Lower leg skin (tissue), 4 donors: ENCODE data around the gene PITPNM3. TPM values are rescaled to one million over a fixed set of nuclear protein-coding genes. Genes with fewer than 3 reads are reported as not detected.

Experiments used
- DNase-seq, 2 donors: peaks; one replicate each; pipeline ENCODE4 v3.0.0-alpha.2; 2019; ENCODE audit warnings: low spot score in 2 of 2
- H3K4me3 ChIP-seq: fragments of 200-600 bp; sonication (generic); 2 replicates; pipeline ENCODE4 v1.5.1; 2017; ENCODE audit warnings: mild to moderate bottlenecking, low read depth; ENCODE audit not compliant: poor library complexity, severe bottlenecking
- POLR2A ChIP-seq, 2 donors: fragments of 450-650 bp; IDR thresholded peaks; one replicate each; pipeline ENCODE4 v1.6.1; 2016 to 2017; ENCODE audit warnings: antibody characterized with exemption in 2 of 2, mild to moderate bottlenecking in 1 of 2, moderate library complexity in 1 of 2
- WGBS, 2 donors: methylation state at CpG; one replicate each; pipeline ENCODE4 v1.1.5; 2018; 5-methylcytosine and 5-hydroxymethylcytosine counted together
- intact Hi-C: fragments of 100-400 bp; cut with DNase I; formaldehyde crosslinking; loops from one replicate; pipeline ENCODE4 v1.15.0; 2023; ENCODE audit warnings: low total_unique reads
- total RNA-seq, 4 donors: library from RNA; depleted of rRNA; stranded (reverse); fragments of >200 nt; gene quantifications; one replicate each; pipeline ENCODE4 v1.1.0, GENCODE V29; 2016
- TF ChIP-seq, protein P1 (sequence below), 3 donors: fragments of 450-650 bp; IDR thresholded peaks; one replicate each; pipeline ENCODE4 v1.5.1; 2016; ENCODE audit warnings: antibody characterized with exemption in 3 of 3, mild to moderate bottlenecking in 3 of 3, moderate library complexity in 2 of 3

The PITPNM3 gene
- total RNA-seq, 4 donors from 2014 or later: 11.9 to 19.5 (median 16.3) TPM

DNA sequence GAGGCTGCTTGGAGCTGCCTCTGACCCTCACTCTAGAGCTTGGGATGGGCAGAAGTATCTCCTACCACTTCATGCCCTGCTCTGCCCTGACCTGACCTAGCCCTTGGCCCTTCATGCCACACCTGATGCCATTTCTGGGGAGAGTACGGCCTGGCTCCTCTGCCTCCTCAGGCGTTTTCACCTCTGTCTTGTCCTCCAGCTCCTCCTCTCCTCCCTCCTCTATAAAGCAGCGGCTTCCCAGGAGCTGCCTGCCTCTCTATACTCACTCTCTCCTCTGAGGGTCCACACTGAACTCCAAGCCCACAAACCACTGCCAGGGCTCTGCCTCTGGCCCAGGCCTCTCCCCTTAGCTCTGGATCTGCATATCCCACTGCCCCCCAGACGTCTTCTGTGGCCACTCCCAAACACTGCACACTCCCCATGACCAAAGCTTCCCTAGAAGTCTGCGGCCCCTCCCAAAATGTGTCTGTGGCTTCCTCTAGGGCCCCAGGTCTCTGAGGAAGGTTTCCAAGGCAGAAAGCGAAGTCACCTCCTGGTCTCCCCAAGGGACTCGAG, 52.6 kb downstream of the PITPNM3 start:
- WGBS, 2 donors: 86 to 89% methylated on average over 7 of the region's 7 CpGs

DNA sequence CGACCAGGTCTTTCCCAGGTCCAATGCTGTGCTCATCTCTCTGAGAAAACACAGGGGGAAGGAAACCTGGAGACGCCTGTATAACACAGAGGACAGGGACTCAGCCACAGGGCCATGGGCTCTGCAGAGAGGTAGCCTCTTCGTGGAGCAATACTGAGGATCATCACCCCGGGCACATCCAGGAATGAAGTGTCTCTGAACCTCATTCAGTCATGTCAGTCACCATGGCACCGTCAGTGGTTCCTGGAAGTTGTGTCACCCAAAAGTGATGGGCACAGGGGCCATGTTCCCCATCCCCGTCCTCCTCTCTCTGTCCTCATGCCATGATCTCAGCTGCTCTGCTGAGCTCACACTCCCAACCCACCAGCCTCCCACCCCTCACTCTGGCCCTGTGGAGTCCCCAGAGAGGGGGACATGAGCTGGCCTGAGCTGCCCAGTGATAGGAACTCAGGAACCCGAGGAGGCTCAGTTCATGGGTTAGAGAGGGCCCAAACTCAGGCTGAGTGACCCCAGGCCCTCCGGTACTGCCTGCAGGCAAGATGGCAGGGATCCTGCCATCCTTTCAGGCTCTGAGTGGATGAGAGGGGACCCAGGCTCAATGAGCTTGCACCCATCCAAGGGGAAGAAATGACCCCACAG, 53.4 kb downstream of the PITPNM3 start:
- WGBS, 2 donors: 91 to 93% methylated on average over 8 of the region's 8 CpGs
- DNase-seq: peak in 1 of 2 donors; percentile 70
- intact Hi-C loops: no loop called here
- TF ChIP-seq, protein P1, sequence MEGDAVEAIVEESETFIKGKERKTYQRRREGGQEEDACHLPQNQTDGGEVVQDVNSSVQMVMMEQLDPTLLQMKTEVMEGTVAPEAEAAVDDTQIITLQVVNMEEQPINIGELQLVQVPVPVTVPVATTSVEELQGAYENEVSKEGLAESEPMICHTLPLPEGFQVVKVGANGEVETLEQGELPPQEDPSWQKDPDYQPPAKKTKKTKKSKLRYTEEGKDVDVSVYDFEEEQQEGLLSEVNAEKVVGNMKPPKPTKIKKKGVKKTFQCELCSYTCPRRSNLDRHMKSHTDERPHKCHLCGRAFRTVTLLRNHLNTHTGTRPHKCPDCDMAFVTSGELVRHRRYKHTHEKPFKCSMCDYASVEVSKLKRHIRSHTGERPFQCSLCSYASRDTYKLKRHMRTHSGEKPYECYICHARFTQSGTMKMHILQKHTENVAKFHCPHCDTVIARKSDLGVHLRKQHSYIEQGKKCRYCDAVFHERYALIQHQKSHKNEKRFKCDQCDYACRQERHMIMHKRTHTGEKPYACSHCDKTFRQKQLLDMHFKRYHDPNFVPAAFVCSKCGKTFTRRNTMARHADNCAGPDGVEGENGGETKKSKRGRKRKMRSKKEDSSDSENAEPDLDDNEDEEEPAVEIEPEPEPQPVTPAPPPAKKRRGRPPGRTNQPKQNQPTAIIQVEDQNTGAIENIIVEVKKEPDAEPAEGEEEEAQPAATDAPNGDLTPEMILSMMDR (IDR thresholded peaks at IDR 0.05): no peak
- no peak for TF ChIP-seq POLR2A (IDR thresholded peaks at IDR 0.05)
- H3K4me3 ChIP-seq: no peak overlapping the region

More for the DNA sequence above, 52.6 kb downstream of the PITPNM3 start:
- intact Hi-C loops: no loop called here
- peak in 1 of 2 donors; percentile 63 for DNase-seq
- TF ChIP-seq, protein P1 (IDR thresholded peaks at IDR 0.05): no peak
- TF ChIP-seq POLR2A (IDR thresholded peaks at IDR 0.05): no peak
- H3K4me3 ChIP-seq: no peak overlapping the region

DNA sequence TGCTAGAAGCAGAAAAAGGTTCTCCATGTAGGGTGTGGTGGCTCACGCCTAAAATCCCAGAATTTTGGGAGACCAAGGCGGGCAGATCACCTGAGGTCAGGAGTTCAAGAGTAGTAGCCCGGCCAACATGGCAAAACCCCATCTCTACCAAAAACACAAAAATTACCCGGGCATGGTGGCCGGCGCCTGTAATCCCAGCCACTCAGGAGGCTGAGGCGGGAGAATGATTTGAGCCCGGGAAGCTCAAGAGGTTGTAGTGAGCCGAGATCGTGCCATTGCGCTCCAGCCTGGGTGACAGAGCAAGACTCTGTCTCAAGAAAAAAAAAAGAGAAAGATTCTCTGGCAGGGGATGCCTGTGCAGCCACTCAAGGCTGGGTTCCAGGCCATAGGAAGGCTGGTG, 54.2 kb downstream of the PITPNM3 start:
- no peak overlapping the region for H3K4me3 ChIP-seq
- TF ChIP-seq, protein P1 (IDR thresholded peaks at IDR 0.05): no peak
- TF ChIP-seq POLR2A (IDR thresholded peaks at IDR 0.05): no peak
- intact Hi-C loops: no loop called here
- DNase-seq: peak in 1 of 2 donors; percentile 70
- WGBS, 2 donors: 96 to 99% methylated on average over 11 of the region's 11 CpGs

DNA sequence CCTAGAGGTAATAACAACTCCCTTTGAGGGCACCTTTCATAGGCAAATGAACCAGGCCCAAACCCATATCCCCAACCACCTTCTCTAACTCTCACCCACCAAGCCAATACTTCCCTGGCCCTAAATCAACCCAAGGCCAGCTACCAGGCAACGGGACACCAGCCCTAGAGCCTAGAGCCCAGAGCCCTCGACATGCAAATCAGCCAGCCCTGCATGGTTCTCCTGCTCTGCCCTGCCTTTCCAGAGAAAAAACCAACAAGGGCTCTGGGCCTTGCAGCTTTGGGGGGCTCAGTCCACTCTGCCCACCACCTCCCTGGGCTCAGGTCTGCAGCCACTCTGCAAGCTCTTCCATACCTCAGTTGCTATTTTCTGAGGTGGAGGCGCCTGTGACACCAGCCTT, 55.0 kb downstream of the PITPNM3 start:
- intact Hi-C loops: no loop called here
- TF ChIP-seq, protein P1 (IDR thresholded peaks at IDR 0.05): no peak
- TF ChIP-seq POLR2A (IDR thresholded peaks at IDR 0.05): no peak
- H3K4me3 ChIP-seq: no peak overlapping the region
- WGBS, 2 donors: 76 to 83% methylated on average over 3 of the region's 3 CpGs
- DNase-seq: peak in 1 of 2 donors; percentile 40

DNA sequence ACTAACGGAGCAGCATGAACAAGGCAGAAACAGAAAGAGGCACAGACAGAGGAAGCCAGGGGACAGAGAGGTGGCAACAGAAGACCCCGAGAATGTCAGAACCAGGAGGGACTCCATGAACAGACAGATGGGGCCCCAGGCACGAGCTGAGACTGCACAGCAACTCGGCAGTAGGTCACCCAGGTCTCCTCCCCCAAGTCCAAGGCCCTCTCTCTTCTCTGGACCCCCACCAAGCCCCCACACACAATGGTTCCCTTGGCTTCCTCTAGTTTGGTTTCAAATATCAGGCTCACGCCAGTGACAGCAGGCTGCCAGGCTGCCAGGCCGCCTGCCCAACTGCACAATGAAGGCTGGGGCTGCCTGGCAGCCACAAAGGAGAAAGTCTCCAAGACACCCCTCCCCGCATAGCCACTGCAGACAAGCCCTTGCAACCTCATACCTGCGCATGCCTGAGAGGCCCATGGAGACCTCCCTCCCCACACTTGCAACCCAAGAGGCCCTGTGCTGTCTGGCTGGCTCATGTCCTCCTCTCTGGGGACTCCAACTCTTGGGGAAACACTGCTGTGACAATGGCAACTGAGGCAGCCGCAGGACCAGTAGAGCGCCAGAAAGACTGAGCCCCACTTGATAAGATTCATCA, 57.3 kb downstream of the PITPNM3 start:
- intact Hi-C loops: no loop called here
- no peak for TF ChIP-seq POLR2A (IDR thresholded peaks at IDR 0.05)
- TF ChIP-seq, protein P1 (IDR thresholded peaks at IDR 0.05): no peak
- 81 to 89% methylated on average over 9 to 10 of the region's 10 CpGs for WGBS, 2 donors
- no peak overlapping the region for H3K4me3 ChIP-seq
- DNase-seq: peak in 1 of 2 donors; percentile 58
